Middle frontal gyrus (tissue), 1 donor: ENCODE data around the gene TLX1.
"Not testable (repeated sequence)": the region's sequence is repeated elsewhere in the genome, so short reads cannot be mapped to it uniquely, and the experiment has no call there.

ENCODE experiments used
- DNase-seq: peaks from one replicate; pipeline ENCODE4 v3.0.0-alpha.2; 2015; ENCODE audit warnings: low spot score; ENCODE audit errors: extremely low spot score

The TLX1 gene

GRCh38 chr10:101152316-101152715 is 21.2 kb downstream of the TLX1 start:
- DNase-seq, result no peak

- DNase-seq, result not testable (repeated sequence)
These were observed 23.4 kb downstream of the TLX1 start for GRCh38 chr10:101154506-101154905.

- no peak for DNase-seq
These were observed 24.8 kb downstream of the TLX1 start for GRCh38 chr10:101155896-101156295.

GRCh38 chr10:101157756-101158458 is 26.8 kb downstream of the TLX1 start:
- no peak for DNase-seq

GRCh38 chr10:101158459-101159058 is 27.5 kb downstream of the TLX1 start:
- DNase-seq, result no peak

- DNase-seq, result peak; percentile 73
These were observed 30.6 kb downstream of the TLX1 start for GRCh38 chr10:101161494-101162299.

- no peak for DNase-seq
These were observed 31.6 kb downstream of the TLX1 start for GRCh38 chr10:101162677-101163076.

GRCh38 chr10:101164020-101164419 is 32.9 kb downstream of the TLX1 start:
- no peak for DNase-seq

GRCh38 chr10:101165736-101166135 is 34.6 kb downstream of the TLX1 start:
- DNase-seq, result no peak

GRCh38 chr10:101166430-101166829 is 35.3 kb downstream of the TLX1 start:
- no peak for DNase-seq

GRCh38 chr10:101172741-101173140 is 41.6 kb downstream of the TLX1 start:
- DNase-seq, result no peak

- no peak for DNase-seq
These were observed 43.2 kb downstream of the TLX1 start for GRCh38 chr10:101174319-101174718.

GRCh38 chr10:101176577-101176976 is 45.5 kb downstream of the TLX1 start:
- DNase-seq, result no peak

- no peak for DNase-seq
These were observed 51.8 kb downstream of the TLX1 start for GRCh38 chr10:101182936-101183335.

- no peak for DNase-seq
These were observed 52.5 kb downstream of the TLX1 start for GRCh38 chr10:101183458-101184183.
